ENCODE measurements around the gene WDR1. TPM values are rescaled to one million over a fixed set of nuclear protein-coding genes. Genes with fewer than 3 reads are reported as not detected.

WDR1 gene
- total RNA-seq, 1 experiment from 2014 or later = 223 TPM

GRCh38 chr4:10089346-10089745, 27.3 kb downstream of the WDR1 start:
- CTCF ChIA-PET = interaction anchor here (1.0 to 1.2 kb wide), 2 partner anchors 19 to 69 kb away, joined by 3 read pairs; no protein-coding TSS in a partner anchor
- no peak overlapping the region for H3K9ac ChIP-seq (ENCODE audit: low read length)

More at GRCh38 chr4:10089346-10089745, 27.3 kb downstream of the WDR1 start:
- Histone ChIP-seq H3K4me1 (ENCODE audit: control insufficient read depth in 1 of 2, insufficient read depth in 2 of 2, low read length in 2 of 2) (no peaks in the 10 kb centered on the region; a peak in 1 of 4 replicates), H4K20me1 (ENCODE audit: insufficient read depth) (no peaks in the 10 kb centered on the region), H2AFZ (ENCODE audit: low read depth, low read length, poor library complexity, severe bottlenecking) (no peak overlapping the region), H3K27me3 (ENCODE audit: insufficient read depth, low read length) (no peaks in the 10 kb centered on the region), H3K36me3 (ENCODE audit: control insufficient read depth in 1 of 2, insufficient read depth in 2 of 2, low read length in 2 of 2) (peaks cover 51 to 90% of the 10 kb centered on the region in 2 experiments), H3K4me2 (ENCODE audit: low read length) (no peak overlapping the region), H3K79me2 (ENCODE audit: insufficient read depth, low read length) (peaks cover 67% of the 10 kb centered on the region), H3K9me3 (ENCODE audit: control insufficient read depth in 1 of 2, insufficient read depth in 1 of 2, low read depth in 1 of 2, low read length in 2 of 2) (no peaks in the 10 kb centered on the region), H3K9me2 (ENCODE audit: insufficient read depth) (no peaks in the 10 kb centered on the region), H3K27ac (ENCODE audit: low read depth, low read length) (no peak overlapping the region), H3K4me3 (replicated peaks in 1 of 2; ENCODE audit: low read depth in 1 of 2, low read length in 2 of 2) (no peak overlapping the region)
- RAD21 ChIA-PET (ENCODE audit: low non-redundant PET in 1 of 2, low total read pairs in 2 of 2, uncharacterized antibody in 2 of 2, unreplicated experiment in 2 of 2) = no interaction called here
- TF ChIP-seq FOSL1 (IDR thresholded peaks at IDR 0.05; ENCODE audit: low read depth) (no peak), CTCF (IDR thresholded peaks at IDR 0.05 in 2 of 3, conservative IDR thresholded peaks at IDR 0.05 in 1 of 3; ENCODE audit: borderline replicate concordance in 1 of 3, insufficient read depth in 1 of 3, low read depth in 2 of 3, low read length in 2 of 3) (peak in 2 of 3 experiments; percentile 69 to 74; a peak in 4 of 6 replicates)
- DNase-seq (ENCODE audit: low read depth, low spot score) = no peak
- POLR2A ChIA-PET = interaction anchor here (0.6 kb wide), 1 partner anchor 28 kb away, joined by 3 read pairs; the partner anchor contains the start of gene WDR1
- BruUV-seq (replicated peaks) = no TSS peak
- intact Hi-C loops (cut with micrococcal nuclease) = no loop called here
- peak; percentile 58; the same call in 1 of the 2 replicates for ATAC-seq
